Common myeloid progenitor, CD34-positive (primary cell): ENCODE results near the gene IZUMO1.
"Not testable (repeated sequence)": the region's sequence is repeated elsewhere in the genome, so short reads cannot be mapped to it uniquely, and the experiment has no call there.

Experiments
- CTCF ChIA-PET: fragments of 350-600 bp; sonication (Branson Sonifier 250); formaldehyde crosslinking; loops from one replicate; lab custom pipeline; 2021; ENCODE audit warnings: antibody characterized with exemption; lab: Charles Lee
- POLR2A ChIA-PET: fragments of 350-600 bp; sonication (Branson Sonifier 250); formaldehyde crosslinking; loops from one replicate; lab custom pipeline; 2021; ENCODE audit warnings: antibody characterized with exemption; lab: Charles Lee
- DNase-seq, 3 donors: peaks; one replicate each; pipeline versions ENCODE4 v3.0.0 to v3.0.0-alpha.2; 2013
- H3K27ac ChIP-seq, 2 experiments: 1 replicate in 1 of 2; 2 replicates in 1 of 2; pipeline ENCODE4 v1.7.0; 2013; ENCODE audit warnings: inconsistent platforms in 2 of 2, low read length in 2 of 2, mild to moderate bottlenecking in 2 of 2, low read depth in 1 of 2, moderate library complexity in 1 of 2; ENCODE audit not compliant: severe bottlenecking in 2 of 2, insufficient read depth in 1 of 2, poor library complexity in 1 of 2
- H3K27me3 ChIP-seq, 5 experiments: replicated peaks in 2 of 5; 1 replicate in 3 of 5; 2 replicates in 2 of 5; pipeline versions ENCODE4 v1.6.1 to v1.7.0; 2013; ENCODE audit warnings: low read length in 4 of 5, mild to moderate bottlenecking in 2 of 5, moderate library complexity in 2 of 5, inconsistent platforms in 1 of 5; ENCODE audit not compliant: insufficient read depth in 5 of 5, control insufficient read depth in 4 of 5
- H3K36me3 ChIP-seq, 4 experiments: 1 replicate in 2 of 4; 2 replicates in 2 of 4; pipeline versions ENCODE4 v1.6.1 to v1.7.0; 2013; ENCODE audit warnings: low read length in 3 of 4, control low read depth in 1 of 4, mild to moderate bottlenecking in 1 of 4; ENCODE audit not compliant: control insufficient read depth in 4 of 4, insufficient read depth in 4 of 4
- H3K4me1 ChIP-seq, 4 experiments: 1 replicate in 3 of 4; 2 replicates in 1 of 4; pipeline versions ENCODE4 v1.6.1 to v1.7.1; 2013; ENCODE audit warnings: low read length in 3 of 4, mild to moderate bottlenecking in 3 of 4, control low read depth in 1 of 4, inconsistent platforms in 1 of 4, moderate library complexity in 1 of 4; ENCODE audit not compliant: control insufficient read depth in 4 of 4, insufficient read depth in 4 of 4; ENCODE audit errors: control extremely low read depth in 1 of 4
- H3K4me3 ChIP-seq, 7 experiments: 1 replicate in 4 of 7; 2 replicates in 3 of 7; pipeline versions ENCODE4 v1.5.1 to v1.7.0; 2013; ENCODE audit warnings: mild to moderate bottlenecking in 7 of 7, low read length in 6 of 7, moderate library complexity in 6 of 7, inconsistent platforms in 2 of 7, low read depth in 2 of 7, control low read depth in 1 of 7; ENCODE audit not compliant: insufficient read depth in 4 of 7, control insufficient read depth in 1 of 7; ENCODE audit errors: extremely low read depth in 1 of 7
- H3K9me3 ChIP-seq, 5 experiments: 1 replicate in 4 of 5; 2 replicates in 1 of 5; pipeline versions ENCODE4 v1.6.1 to v1.7.1; 2013; ENCODE audit warnings: low read length in 4 of 5, mild to moderate bottlenecking in 2 of 5, inconsistent platforms in 1 of 5, low read depth in 1 of 5, moderate library complexity in 1 of 5; ENCODE audit not compliant: control insufficient read depth in 4 of 5, insufficient read depth in 2 of 5; ENCODE audit errors: control extremely low read depth in 1 of 5
- WGBS: methylation state at CpG from one replicate; pipeline ENCODE4 v1.1.5; 2013; ENCODE audit not compliant: insufficient coverage; 5-methylcytosine and 5-hydroxymethylcytosine counted together

The IZUMO1 gene

GRCh38 chr19:48770734-48771472 lies 24.2 kb upstream of the IZUMO1 start:
- Histone ChIP-seq H3K9me3 (no peaks in the 10 kb centered on the region), H3K4me3 (no peak overlapping the region), H3K27ac (no peak overlapping the region), H3K4me1 (no peaks in the 10 kb centered on the region), H3K36me3 (no peaks in the 10 kb centered on the region), H3K27me3 (peaks cover 0 to 2% (median 0%) of the 10 kb centered on the region in 5 experiments)
- no peak for DNase-seq
- WGBS = 94% methylated on average over 13 of the region's 20 CpGs
- ChIA-PET CTCF (interaction anchor here (1.0 kb wide), 1 partner anchor 16 kb away, joined by 4 read pairs; no protein-coding TSS in a partner anchor), POLR2A (no interaction called here)

GRCh38 chr19:48770266-48770665 lies 23.6 kb upstream of the IZUMO1 start:
- no peaks in the 10 kb centered on the region for H3K9me3 ChIP-seq
- no peak overlapping the region for H3K4me3 ChIP-seq
- WGBS = 100% methylated on average over 4 of the region's 7 CpGs
- H3K27ac ChIP-seq = no peak overlapping the region
- H3K27me3 ChIP-seq = peaks cover 0 to 2% (median 0%) of the 10 kb centered on the region in 5 experiments
- no peaks in the 10 kb centered on the region for H3K36me3 ChIP-seq
- no peak for DNase-seq
- POLR2A ChIA-PET = no interaction called here
- no peaks in the 10 kb centered on the region for H3K4me1 ChIP-seq
- CTCF ChIA-PET = interaction anchor here (1.0 kb wide), 1 partner anchor 17 kb away, joined by 4 read pairs; no protein-coding TSS in a partner anchor

GRCh38 chr19:48768994-48769713 lies 22.4 kb upstream of the IZUMO1 start:
- Histone ChIP-seq H3K4me1 (no peaks in the 10 kb centered on the region), H3K36me3 (no peaks in the 10 kb centered on the region), H3K9me3 (no peaks in the 10 kb centered on the region), H3K27me3 (peaks cover 0 to 2% (median 0%) of the 10 kb centered on the region in 5 experiments), H3K27ac (no peak overlapping the region), H3K4me3 (no peak overlapping the region)
- ChIA-PET POLR2A (no interaction called here), CTCF (interaction anchor here (0.6 to 1.5 kb wide), 3 partner anchors 42 to 123 kb away, joined by 3 read pairs; partner anchors contain the start of gene CA11)
- DNase-seq = no peak
- 98% methylated on average over 4 of the region's 11 CpGs for WGBS

DNA sequence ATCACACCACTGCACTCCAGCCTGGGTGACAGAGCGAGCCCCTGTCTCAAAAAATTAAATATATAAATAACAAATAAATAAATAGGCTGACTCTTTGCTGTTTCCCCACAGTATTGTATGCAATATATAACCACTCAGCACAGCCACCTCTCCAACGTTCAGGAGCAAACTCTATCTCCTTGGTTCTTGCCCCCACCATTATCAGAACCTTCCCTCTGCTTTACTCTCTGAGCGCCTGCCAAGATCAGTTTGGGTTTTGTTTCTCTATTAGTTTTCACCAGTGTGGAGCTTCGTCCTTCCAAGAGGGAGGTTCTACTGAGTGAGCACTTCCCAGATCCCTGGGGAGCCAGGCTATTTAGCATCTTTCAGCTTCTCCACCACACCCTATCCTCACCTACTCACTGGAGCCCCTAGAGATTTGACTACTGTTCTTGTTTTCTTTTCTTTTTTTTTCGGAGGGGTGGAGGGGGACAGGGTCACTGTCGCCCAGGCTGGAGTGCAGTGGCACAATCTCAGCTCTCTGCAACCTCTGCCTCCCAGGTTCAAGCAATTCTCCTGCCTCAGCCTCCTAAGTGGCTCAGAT lies 21.6 kb upstream of the IZUMO1 start:
- POLR2A ChIA-PET, H3K9me3 ChIP-seq, H3K4me3 ChIP-seq, DNase-seq, H3K4me1 ChIP-seq, H3K27me3 ChIP-seq, H3K27ac ChIP-seq, H3K36me3 ChIP-seq: not testable (repeated sequence)
- CTCF ChIA-PET = interaction anchor here (1.5 kb wide), 1 partner anchor 122 kb away, joined by 3 read pairs; the partner anchor contains the start of gene CA11
- WGBS = 35% methylated on average over 2 of the region's 6 CpGs

DNA sequence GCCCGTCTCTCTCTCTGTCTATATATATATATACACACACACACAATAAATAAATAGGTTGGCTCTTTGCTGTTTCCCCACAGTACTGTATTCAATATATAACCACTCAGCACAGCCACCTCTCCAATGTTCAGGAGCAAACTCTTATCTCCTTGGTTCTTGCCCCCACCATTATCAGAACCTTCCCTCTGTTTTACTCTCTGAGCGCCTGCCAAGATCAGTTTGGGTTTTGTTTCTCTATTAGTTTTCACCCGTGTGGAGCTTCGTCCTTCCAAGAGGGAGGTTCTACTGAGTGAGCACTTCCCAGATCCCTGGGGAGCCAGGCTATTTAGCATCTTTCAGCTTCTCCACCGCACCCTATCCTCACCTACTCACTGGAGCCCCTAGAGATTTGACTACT lies 19.1 kb upstream of the IZUMO1 start:
- POLR2A ChIA-PET, H3K27me3 ChIP-seq, H3K27ac ChIP-seq, H3K4me1 ChIP-seq, H3K36me3 ChIP-seq, DNase-seq, H3K9me3 ChIP-seq, CTCF ChIA-PET, H3K4me3 ChIP-seq: not testable (repeated sequence)
- 100% methylated on average over 1 of the region's 5 CpGs for WGBS

GRCh38 chr19:48760504-48761205 lies 13.9 kb upstream of the IZUMO1 start:
- WGBS = 37% methylated on average over 15 of the region's 16 CpGs
- peaks cover 0 to 8% (median 4%) of the 10 kb centered on the region in 4 experiments for H3K4me1 ChIP-seq
- H3K36me3 ChIP-seq = no peaks in the 10 kb centered on the region
- no peaks in the 10 kb centered on the region for H3K9me3 ChIP-seq
- DNase-seq = no peak
- no peak overlapping the region for H3K27ac ChIP-seq
- peaks cover 0 to 7% (median 2%) of the 10 kb centered on the region in 5 experiments for H3K27me3 ChIP-seq
- peak overlapping the region in 1 of 7 experiments; percentile 33 for H3K4me3 ChIP-seq
- POLR2A ChIA-PET = no interaction called here
- CTCF ChIA-PET = interaction anchor here (1.5 kb wide), 1 partner anchor 14 kb away, joined by 3 read pairs; the partner anchor contains the start of gene IZUMO1
